AG04450 (cell line): ENCODE measurements around the gene SOS2. TPM values are rescaled to one million over a fixed set of nuclear protein-coding genes. Genes with fewer than 3 reads are reported as not detected.

ENCODE experiments used
- CTCF ChIA-PET: fragments of 300-600, 350-600 bp; formaldehyde crosslinking; extraction: SDS; loops from one replicate; lab custom pipeline; 2022; ENCODE audit warnings: antibody characterized with exemption, inconsistent platforms; lab: Charles Lee
- POLR2A ChIA-PET: fragments of 350-600 bp; formaldehyde crosslinking; extraction: SDS; loops from one replicate; lab custom pipeline; 2021; ENCODE audit warnings: antibody characterized with exemption, inconsistent platforms; lab: Yijun Ruan, JAX
- DNase-seq: peaks from one replicate; pipeline ENCODE4 v3.0.0-alpha.2; 2011; ENCODE audit warnings: low read depth, low spot score
- H3K27ac ChIP-seq: one replicate; pipeline ENCODE4 v1.5.1; 2012; ENCODE audit warnings: low read depth, low read length, control low read depth
- H3K27me3 ChIP-seq: one replicate; pipeline ENCODE4 v1.6.0; 2012; ENCODE audit warnings: low read length; ENCODE audit not compliant: control insufficient read depth, insufficient read depth
- H3K4me3 ChIP-seq: 2 replicates; pipeline ENCODE4 v1.5.1; 2011; ENCODE audit warnings: mild to moderate bottlenecking, low read depth, low read length, control low read depth
- H3K9me3 ChIP-seq: 2 replicates; pipeline ENCODE4 v1.5.1; 2012; ENCODE audit warnings: low read length; ENCODE audit not compliant: control insufficient read depth, insufficient read depth
- polyA plus RNA-seq: library from polyadenylated mRNA; depleted of rRNA; stranded (reverse); fragments of >200 nt; gene quantifications from 2 replicates; pipeline ENCODE4 v1.2.3, GENCODE V29; 2011
- TF ChIP-seq, protein P1 (sequence below): IDR thresholded peaks from 2 replicates; pipeline ENCODE4 v1.5.1; 2011; ENCODE audit warnings: low read depth, low read length, control low read depth, inconsistent platforms

The SOS2 gene
- polyA plus RNA-seq, 1 experiment, result 17.8 TPM

- CTCF ChIA-PET, result interaction anchor here (0.6 to 11.9 kb wide), 4 partner anchors 31 to 249 kb away, joined by 3 to 256 read pairs (median 4); partner anchors contain the start of gene NEMF
- no peaks in the 10 kb centered on the region for H3K9me3 ChIP-seq
- no peak overlapping the region for H3K4me3 ChIP-seq
- TF ChIP-seq, protein P1, sequence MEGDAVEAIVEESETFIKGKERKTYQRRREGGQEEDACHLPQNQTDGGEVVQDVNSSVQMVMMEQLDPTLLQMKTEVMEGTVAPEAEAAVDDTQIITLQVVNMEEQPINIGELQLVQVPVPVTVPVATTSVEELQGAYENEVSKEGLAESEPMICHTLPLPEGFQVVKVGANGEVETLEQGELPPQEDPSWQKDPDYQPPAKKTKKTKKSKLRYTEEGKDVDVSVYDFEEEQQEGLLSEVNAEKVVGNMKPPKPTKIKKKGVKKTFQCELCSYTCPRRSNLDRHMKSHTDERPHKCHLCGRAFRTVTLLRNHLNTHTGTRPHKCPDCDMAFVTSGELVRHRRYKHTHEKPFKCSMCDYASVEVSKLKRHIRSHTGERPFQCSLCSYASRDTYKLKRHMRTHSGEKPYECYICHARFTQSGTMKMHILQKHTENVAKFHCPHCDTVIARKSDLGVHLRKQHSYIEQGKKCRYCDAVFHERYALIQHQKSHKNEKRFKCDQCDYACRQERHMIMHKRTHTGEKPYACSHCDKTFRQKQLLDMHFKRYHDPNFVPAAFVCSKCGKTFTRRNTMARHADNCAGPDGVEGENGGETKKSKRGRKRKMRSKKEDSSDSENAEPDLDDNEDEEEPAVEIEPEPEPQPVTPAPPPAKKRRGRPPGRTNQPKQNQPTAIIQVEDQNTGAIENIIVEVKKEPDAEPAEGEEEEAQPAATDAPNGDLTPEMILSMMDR, result no peak
- DNase-seq, result no peak
- H3K27me3 ChIP-seq, result no peaks in the 10 kb centered on the region
- POLR2A ChIA-PET, result no interaction called here
- no peak overlapping the region for H3K27ac ChIP-seq
These were observed 130.0 kb downstream of the SOS2 start for GRCh38 chr14:50101417-50101816.

GRCh38 chr14:50100805-50101204 is 130.6 kb downstream of the SOS2 start:
- DNase-seq, result no peak
- Histone ChIP-seq H3K4me3 (no peak overlapping the region), H3K9me3 (no peaks in the 10 kb centered on the region), H3K27ac (no peak overlapping the region), H3K27me3 (no peaks in the 10 kb centered on the region)
- ChIA-PET POLR2A (no interaction called here), CTCF (interaction anchor here (0.6 to 11.9 kb wide), 4 partner anchors 31 to 249 kb away, joined by 3 to 256 read pairs (median 4); partner anchors contain the start of gene NEMF)
- TF ChIP-seq, protein P1, result no peak

DNA sequence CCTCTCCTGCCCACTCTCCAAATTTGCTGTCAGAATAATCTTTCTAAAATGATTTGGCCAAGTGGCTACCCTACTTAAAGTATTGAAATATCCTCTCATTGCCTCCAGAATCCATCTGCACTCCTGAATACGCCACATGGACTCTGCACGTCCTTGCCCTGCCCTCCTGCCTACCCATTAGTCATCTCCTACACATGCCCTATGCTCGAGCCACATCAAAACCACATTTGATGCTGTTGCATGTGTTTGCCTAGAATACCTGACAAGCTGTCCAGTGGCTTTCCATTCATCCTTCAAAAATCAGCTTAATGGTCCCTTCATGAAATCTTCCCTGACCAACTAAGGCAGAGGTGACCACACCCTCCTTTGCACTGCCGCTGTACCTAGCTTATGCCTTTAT is 132.0 kb downstream of the SOS2 start:
- H3K9me3 ChIP-seq, result no peaks in the 10 kb centered on the region
- H3K4me3 ChIP-seq, result no peak overlapping the region
- POLR2A ChIA-PET, result no interaction called here
- TF ChIP-seq, protein P1, result no peak
- DNase-seq, result no peak
- CTCF ChIA-PET, result interaction anchor here (1.5 to 11.9 kb wide), 2 partner anchors 236 to 247 kb away, joined by 3 to 256 read pairs; partner anchors contain the start of gene NEMF
- no peak overlapping the region for H3K27ac ChIP-seq
- H3K27me3 ChIP-seq, result no peaks in the 10 kb centered on the region

DNA sequence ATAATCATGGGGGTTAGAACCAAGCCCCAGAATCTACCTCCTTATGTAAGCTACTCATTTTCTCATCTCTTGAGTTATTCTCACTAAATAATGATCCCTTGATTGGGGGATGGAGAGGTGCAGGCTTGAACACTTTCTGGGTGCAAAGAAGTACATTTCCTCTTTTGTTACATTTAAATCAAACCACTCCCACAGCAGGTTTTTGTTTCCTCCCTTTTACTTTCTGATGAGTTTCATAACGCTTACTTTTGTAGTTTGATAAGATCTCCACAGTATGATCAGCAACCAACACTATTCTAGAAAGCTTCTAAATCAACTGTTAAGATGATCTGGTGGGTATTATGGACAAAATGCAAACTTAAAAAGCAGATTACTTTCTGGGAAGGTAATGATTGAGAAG is 135.5 kb downstream of the SOS2 start:
- DNase-seq, result no peak
- CTCF ChIA-PET, result interaction anchor here (0.5 to 1.9 kb wide), 5 partner anchors 8 to 765 kb away, joined by 3 to 5 read pairs (median 4); no protein-coding TSS in a partner anchor
- H3K27me3 ChIP-seq, result no peaks in the 10 kb centered on the region
- TF ChIP-seq, protein P1, result no peak
- H3K9me3 ChIP-seq, result no peaks in the 10 kb centered on the region
- POLR2A ChIA-PET, result no interaction called here
- no peak overlapping the region for H3K4me3 ChIP-seq
- no peak overlapping the region for H3K27ac ChIP-seq

GRCh38 chr14:50094056-50094755 is 137.2 kb downstream of the SOS2 start:
- Histone ChIP-seq H3K9me3 (no peaks in the 10 kb centered on the region), H3K27ac (no peak overlapping the region), H3K4me3 (no peak overlapping the region), H3K27me3 (no peaks in the 10 kb centered on the region)
- POLR2A ChIA-PET, result interaction anchor here (0.7 to 0.9 kb wide), 2 partner anchors 37 to 201 kb away, joined by 3 read pairs; partner anchors contain the start of gene ARF6
- TF ChIP-seq, protein P1, result no peak
- no peak for DNase-seq
- CTCF ChIA-PET, result interaction anchor here (0.6 to 3.6 kb wide), 3 partner anchors 228 to 253 kb away, joined by 3 to 15 read pairs (median 4); no protein-coding TSS in a partner anchor
